ENCODE measurements around the gene REELD1.

- TF ChIP-seq, protein P1, sequence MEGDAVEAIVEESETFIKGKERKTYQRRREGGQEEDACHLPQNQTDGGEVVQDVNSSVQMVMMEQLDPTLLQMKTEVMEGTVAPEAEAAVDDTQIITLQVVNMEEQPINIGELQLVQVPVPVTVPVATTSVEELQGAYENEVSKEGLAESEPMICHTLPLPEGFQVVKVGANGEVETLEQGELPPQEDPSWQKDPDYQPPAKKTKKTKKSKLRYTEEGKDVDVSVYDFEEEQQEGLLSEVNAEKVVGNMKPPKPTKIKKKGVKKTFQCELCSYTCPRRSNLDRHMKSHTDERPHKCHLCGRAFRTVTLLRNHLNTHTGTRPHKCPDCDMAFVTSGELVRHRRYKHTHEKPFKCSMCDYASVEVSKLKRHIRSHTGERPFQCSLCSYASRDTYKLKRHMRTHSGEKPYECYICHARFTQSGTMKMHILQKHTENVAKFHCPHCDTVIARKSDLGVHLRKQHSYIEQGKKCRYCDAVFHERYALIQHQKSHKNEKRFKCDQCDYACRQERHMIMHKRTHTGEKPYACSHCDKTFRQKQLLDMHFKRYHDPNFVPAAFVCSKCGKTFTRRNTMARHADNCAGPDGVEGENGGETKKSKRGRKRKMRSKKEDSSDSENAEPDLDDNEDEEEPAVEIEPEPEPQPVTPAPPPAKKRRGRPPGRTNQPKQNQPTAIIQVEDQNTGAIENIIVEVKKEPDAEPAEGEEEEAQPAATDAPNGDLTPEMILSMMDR (IDR thresholded peaks at IDR 0.05): no peak
- TF ChIP-seq ZFX (IDR thresholded peaks at IDR 0.05; ENCODE audit: borderline replicate concordance): no peak
Observed at GRCh38 chr4:146255874-146256273, 41.5 kb downstream of the REELD1 start.
